ENCODE results near the gene BTF3L4. TPM values are rescaled to one million over a fixed set of nuclear protein-coding genes. Genes with fewer than 3 reads are reported as not detected.

BTF3L4 gene
- total RNA-seq, 1 donor from 2014 or later: 83.6 TPM

GRCh38 chr1:52102336-52103013, 46.4 kb downstream of the BTF3L4 start:
- no peak for DNase-seq (ENCODE audit: low read depth)
- no peak for TF ChIP-seq CTCF (IDR thresholded peaks at IDR 0.05; ENCODE audit: insufficient read depth, low read length, poor library complexity, severe bottlenecking)
- H3K36me3 ChIP-seq (ENCODE audit: control insufficient read depth, insufficient read depth, low read length): no peaks in the 10 kb centered on the region
- no peaks in the 10 kb centered on the region for H3K27me3 ChIP-seq (ENCODE audit: control insufficient read depth, insufficient read depth, low read length)
- H3K4me3 ChIP-seq (ENCODE audit: low read depth, low read length): no peak overlapping the region

GRCh38 chr1:52111492-52111891, 55.4 kb downstream of the BTF3L4 start:
- Histone ChIP-seq H3K36me3 (ENCODE audit: control insufficient read depth, insufficient read depth, low read length) (no peaks in the 10 kb centered on the region), H3K27me3 (ENCODE audit: control insufficient read depth, insufficient read depth, low read length) (no peaks in the 10 kb centered on the region), H3K4me3 (ENCODE audit: low read depth, low read length) (no peak overlapping the region)
- DNase-seq (ENCODE audit: low read depth): no peak
- TF ChIP-seq CTCF (IDR thresholded peaks at IDR 0.05; ENCODE audit: insufficient read depth, low read length, poor library complexity, severe bottlenecking): no peak

DNA sequence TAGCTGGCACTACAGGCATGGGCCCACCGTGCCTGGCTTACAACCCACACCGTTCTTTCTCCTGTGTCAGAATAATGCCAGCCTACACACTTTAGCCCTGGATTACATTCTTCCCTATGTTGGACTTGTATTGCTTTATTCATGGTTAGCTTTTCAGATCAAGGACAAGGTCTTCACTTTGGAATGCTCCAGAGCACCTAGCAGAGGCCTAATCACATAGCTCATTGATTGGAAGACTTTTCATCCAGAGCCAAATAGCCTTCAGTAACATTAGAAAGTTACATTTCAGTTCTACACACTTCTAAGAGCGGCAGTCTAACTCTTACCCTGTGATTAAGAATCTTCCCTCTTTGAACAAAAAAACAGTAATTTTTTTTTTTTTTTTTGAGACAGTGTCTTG, 56.4 kb downstream of the BTF3L4 start:
- Histone ChIP-seq H3K36me3 (ENCODE audit: control insufficient read depth, insufficient read depth, low read length) (no peaks in the 10 kb centered on the region), H3K27me3 (ENCODE audit: control insufficient read depth, insufficient read depth, low read length) (no peaks in the 10 kb centered on the region), H3K4me3 (ENCODE audit: low read depth, low read length) (no peak overlapping the region)
- no peak for DNase-seq (ENCODE audit: low read depth)
- TF ChIP-seq CTCF (IDR thresholded peaks at IDR 0.05; ENCODE audit: insufficient read depth, low read length, poor library complexity, severe bottlenecking): no peak

DNA sequence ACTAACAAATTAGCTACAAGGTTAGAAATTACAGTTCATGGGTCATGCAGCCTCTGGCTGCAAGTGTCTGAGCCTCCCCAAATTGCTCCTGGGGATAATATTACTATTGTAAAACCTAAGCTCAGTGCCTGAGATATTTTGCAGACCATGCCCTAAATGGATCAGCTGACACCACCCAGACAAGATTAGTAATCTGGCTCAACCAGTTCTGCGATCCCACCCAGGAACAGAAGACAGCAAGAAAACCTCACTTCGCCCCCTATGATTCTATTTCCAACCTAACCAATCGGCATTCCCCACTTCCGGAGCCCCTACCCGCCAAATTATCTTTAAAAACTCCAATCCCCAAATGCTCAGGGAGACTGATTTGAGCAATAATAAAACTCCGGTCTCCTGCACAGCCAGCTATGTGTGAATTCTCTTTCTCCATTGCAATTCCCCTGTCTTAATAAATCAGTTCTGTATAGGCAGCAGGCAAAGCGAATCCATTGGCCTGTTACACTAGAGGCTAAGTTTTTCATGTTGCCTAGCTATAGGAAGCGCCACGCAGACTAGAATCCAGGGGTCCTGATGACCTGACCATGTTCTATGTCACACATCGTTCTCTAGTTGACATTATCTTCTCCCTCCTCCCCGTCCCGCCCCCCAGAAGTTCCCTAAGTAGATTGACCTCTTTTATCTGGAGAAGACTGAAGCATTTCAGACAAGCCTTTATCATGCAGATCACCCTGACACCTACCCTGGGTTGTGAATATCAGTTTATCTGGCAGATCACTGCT, 63.4 kb downstream of the BTF3L4 start:
- no peaks in the 10 kb centered on the region for H3K36me3 ChIP-seq (ENCODE audit: control insufficient read depth, insufficient read depth, low read length)
- DNase-seq (ENCODE audit: low read depth): no peak
- no peak overlapping the region for H3K4me3 ChIP-seq (ENCODE audit: low read depth, low read length)
- no peak for TF ChIP-seq CTCF (IDR thresholded peaks at IDR 0.05; ENCODE audit: insufficient read depth, low read length, poor library complexity, severe bottlenecking)
- no peaks in the 10 kb centered on the region for H3K27me3 ChIP-seq (ENCODE audit: control insufficient read depth, insufficient read depth, low read length)

GRCh38 chr1:52122384-52122783, 66.3 kb downstream of the BTF3L4 start:
- TF ChIP-seq CTCF (IDR thresholded peaks at IDR 0.05; ENCODE audit: insufficient read depth, low read length, poor library complexity, severe bottlenecking): no peak
- no peaks in the 10 kb centered on the region for H3K27me3 ChIP-seq (ENCODE audit: control insufficient read depth, insufficient read depth, low read length)
- no peak for DNase-seq (ENCODE audit: low read depth)
- H3K36me3 ChIP-seq (ENCODE audit: control insufficient read depth, insufficient read depth, low read length): no peaks in the 10 kb centered on the region
- H3K4me3 ChIP-seq (ENCODE audit: low read depth, low read length): no peak overlapping the region
